Measurements from ENCODE around the gene CFAP161. TPM values are rescaled to one million over a fixed set of nuclear protein-coding genes. Genes with fewer than 3 reads are reported as not detected.

The CFAP161 gene
- total RNA-seq, 1 donor from 2014 or later: 21.1 TPM

DNA sequence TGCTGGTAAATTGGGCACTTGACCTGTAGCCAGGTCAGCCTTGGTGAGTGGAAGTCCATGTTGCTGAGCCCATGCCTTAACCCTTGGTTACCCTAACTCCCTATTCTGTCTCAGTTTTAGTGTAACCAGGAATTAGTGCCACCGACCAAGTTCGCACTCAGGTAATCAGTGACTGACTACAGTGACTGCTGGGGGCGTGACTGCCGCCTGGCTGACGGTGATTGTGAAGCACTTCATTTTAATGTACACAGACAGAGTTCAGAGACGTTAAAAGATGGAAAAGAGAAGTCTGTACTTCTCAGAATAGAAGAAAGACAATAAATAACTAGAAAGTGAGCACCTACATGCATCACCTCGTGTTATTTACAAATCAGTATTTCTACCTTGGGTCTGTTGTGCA is 17.3 kb downstream of the CFAP161 start:
- H3K27ac Mint-ChIP-seq (ENCODE audit: unreplicated experiment): no peak overlapping the region
- no peak for DNase-seq (ENCODE audit: low spot score)
- H3K27me3 Mint-ChIP-seq (ENCODE audit: unreplicated experiment): peaks cover 3% of the 10 kb centered on the region
- H3K9me3 Mint-ChIP-seq (ENCODE audit: unreplicated experiment): no peaks in the 10 kb centered on the region
- H3K4me1 Mint-ChIP-seq (ENCODE audit: unreplicated experiment): no peaks in the 10 kb centered on the region
- peaks cover 11% of the 10 kb centered on the region for H3K36me3 Mint-ChIP-seq (ENCODE audit: low read depth, unreplicated experiment)
- no peak overlapping the region for H3K4me3 Mint-ChIP-seq (ENCODE audit: unreplicated experiment)
- TF ChIP-seq, protein P1, sequence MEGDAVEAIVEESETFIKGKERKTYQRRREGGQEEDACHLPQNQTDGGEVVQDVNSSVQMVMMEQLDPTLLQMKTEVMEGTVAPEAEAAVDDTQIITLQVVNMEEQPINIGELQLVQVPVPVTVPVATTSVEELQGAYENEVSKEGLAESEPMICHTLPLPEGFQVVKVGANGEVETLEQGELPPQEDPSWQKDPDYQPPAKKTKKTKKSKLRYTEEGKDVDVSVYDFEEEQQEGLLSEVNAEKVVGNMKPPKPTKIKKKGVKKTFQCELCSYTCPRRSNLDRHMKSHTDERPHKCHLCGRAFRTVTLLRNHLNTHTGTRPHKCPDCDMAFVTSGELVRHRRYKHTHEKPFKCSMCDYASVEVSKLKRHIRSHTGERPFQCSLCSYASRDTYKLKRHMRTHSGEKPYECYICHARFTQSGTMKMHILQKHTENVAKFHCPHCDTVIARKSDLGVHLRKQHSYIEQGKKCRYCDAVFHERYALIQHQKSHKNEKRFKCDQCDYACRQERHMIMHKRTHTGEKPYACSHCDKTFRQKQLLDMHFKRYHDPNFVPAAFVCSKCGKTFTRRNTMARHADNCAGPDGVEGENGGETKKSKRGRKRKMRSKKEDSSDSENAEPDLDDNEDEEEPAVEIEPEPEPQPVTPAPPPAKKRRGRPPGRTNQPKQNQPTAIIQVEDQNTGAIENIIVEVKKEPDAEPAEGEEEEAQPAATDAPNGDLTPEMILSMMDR (IDR thresholded peaks at IDR 0.05; ENCODE audit: unreplicated experiment): no peak

DNA sequence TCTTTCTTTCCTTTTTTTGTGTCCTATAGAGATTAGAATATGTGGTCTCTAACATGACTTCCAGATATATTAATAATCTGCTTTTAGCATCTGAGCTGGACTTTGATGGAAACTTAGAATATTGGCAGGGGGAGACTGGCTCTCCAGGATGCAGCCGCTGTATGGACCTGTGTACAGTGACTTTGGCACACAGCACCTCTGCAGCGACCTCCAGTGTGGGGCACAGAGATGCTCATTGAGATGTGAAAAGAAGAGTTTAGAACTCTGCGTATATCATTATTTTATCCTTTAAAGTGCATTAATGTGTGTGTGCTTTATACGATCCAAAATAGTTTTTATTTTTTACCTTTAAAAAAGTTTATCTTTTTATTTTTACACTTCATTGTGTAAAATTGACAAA is 18.3 kb downstream of the CFAP161 start:
- H3K36me3 Mint-ChIP-seq (ENCODE audit: low read depth, unreplicated experiment): peaks cover 8% of the 10 kb centered on the region
- no peaks in the 10 kb centered on the region for H3K4me1 Mint-ChIP-seq (ENCODE audit: unreplicated experiment)
- no peak overlapping the region for H3K4me3 Mint-ChIP-seq (ENCODE audit: unreplicated experiment)
- no peaks in the 10 kb centered on the region for H3K9me3 Mint-ChIP-seq (ENCODE audit: unreplicated experiment)
- H3K27ac Mint-ChIP-seq (ENCODE audit: unreplicated experiment): no peak overlapping the region
- TF ChIP-seq, protein P1 (IDR thresholded peaks at IDR 0.05; ENCODE audit: unreplicated experiment): no peak
- H3K27me3 Mint-ChIP-seq (ENCODE audit: unreplicated experiment): no peaks in the 10 kb centered on the region
- no peak for DNase-seq (ENCODE audit: low spot score)

DNA sequence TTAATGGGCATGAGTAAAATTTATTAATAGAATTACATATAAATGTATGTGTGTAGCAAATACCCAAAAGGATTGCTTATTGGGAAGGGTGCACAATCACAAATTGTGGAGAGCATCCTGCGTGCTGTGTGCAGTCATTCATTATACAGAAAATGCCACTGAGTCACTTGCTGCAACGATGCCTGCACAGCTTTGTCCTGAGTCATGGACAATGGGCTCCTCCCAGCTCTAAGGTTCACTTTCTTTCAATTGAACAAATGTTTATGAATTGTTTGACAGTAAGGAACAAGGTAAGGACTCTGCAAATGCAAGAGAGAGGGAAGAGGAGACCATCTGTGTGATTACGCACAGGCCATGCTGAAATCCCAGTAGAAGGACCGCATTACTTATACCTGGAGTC is 18.7 kb downstream of the CFAP161 start:
- Mint-ChIP-seq H3K4me3 (ENCODE audit: unreplicated experiment) (no peak overlapping the region), H3K27me3 (ENCODE audit: unreplicated experiment) (peaks cover 2% of the 10 kb centered on the region), H3K36me3 (ENCODE audit: low read depth, unreplicated experiment) (peaks cover 10% of the 10 kb centered on the region), H3K4me1 (ENCODE audit: unreplicated experiment) (no peaks in the 10 kb centered on the region), H3K27ac (ENCODE audit: unreplicated experiment) (no peak overlapping the region), H3K9me3 (ENCODE audit: unreplicated experiment) (no peaks in the 10 kb centered on the region)
- no peak for DNase-seq (ENCODE audit: low spot score)
- TF ChIP-seq, protein P1 (IDR thresholded peaks at IDR 0.05; ENCODE audit: unreplicated experiment): no peak

DNA sequence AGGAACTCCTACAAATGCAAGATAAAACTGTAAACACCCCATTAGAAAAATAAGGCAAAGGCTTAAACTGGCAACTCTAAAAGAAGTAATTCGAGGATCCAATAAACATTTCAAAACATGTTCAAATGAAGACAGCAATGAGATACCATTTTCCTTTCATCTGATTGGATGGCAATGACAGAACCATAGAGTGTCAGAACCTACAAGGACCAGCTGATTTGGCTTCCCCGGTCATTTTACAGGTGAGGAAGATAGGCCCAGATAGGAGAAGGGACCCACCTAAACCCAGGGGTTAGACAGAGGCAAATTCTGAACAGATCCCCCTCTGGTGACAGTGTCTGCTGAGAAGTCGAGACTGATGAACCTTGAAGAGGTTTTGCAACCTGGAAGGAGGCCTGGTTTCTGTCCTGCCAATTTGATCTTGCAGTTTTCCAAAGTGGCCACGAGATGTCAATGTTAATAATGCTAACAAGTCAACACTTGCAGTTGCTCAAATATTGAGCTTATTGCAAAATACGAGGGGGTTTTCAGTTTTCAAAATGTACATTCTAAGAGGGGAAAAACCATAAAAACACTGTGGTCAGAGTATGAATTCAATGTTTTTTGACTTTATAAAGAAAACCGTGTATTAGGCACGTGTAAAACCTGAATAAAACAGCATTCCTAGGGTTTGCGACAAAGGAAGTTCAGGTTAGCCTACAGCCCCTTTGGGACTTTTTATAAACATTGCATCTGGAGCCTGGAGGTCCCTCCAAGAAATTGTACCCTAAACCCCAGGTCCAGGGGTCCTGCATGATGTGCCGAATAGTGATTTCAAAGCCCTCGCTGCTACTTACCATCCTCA is 21.5 kb downstream of the CFAP161 start:
- Mint-ChIP-seq H3K4me1 (ENCODE audit: unreplicated experiment) (peaks cover 4% of the 10 kb centered on the region), H3K27ac (ENCODE audit: unreplicated experiment) (no peak overlapping the region), H3K9me3 (ENCODE audit: unreplicated experiment) (no peaks in the 10 kb centered on the region), H3K36me3 (ENCODE audit: low read depth, unreplicated experiment) (peaks cover 13% of the 10 kb centered on the region), H3K27me3 (ENCODE audit: unreplicated experiment) (peaks cover 7% of the 10 kb centered on the region), H3K4me3 (ENCODE audit: unreplicated experiment) (no peak overlapping the region)
- TF ChIP-seq, protein P1 (IDR thresholded peaks at IDR 0.05; ENCODE audit: unreplicated experiment): peak; percentile 32
- no peak for DNase-seq (ENCODE audit: low spot score)

DNA sequence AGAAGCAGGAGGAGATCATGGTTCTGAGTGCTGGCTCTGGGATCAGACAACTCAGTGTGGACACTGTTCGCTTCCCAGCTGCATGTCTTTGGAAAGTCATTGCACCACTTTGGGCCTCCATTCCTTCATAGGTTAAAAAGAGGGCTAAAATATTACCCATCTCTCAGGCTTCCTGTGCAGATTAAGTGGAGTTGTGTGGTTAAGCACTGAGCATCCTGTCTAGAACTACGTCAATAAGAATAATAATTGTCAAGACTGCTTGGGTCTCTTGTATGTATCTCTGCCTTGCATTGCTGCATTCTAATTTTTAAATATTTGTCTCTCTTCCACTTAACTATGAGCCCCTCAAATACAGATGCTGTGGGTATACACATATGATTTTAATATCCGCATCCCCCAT is 22.3 kb downstream of the CFAP161 start:
- no peak overlapping the region for H3K4me3 Mint-ChIP-seq (ENCODE audit: unreplicated experiment)
- peaks cover 7% of the 10 kb centered on the region for H3K27me3 Mint-ChIP-seq (ENCODE audit: unreplicated experiment)
- H3K4me1 Mint-ChIP-seq (ENCODE audit: unreplicated experiment): peaks cover 11% of the 10 kb centered on the region
- no peak for DNase-seq (ENCODE audit: low spot score)
- TF ChIP-seq, protein P1 (IDR thresholded peaks at IDR 0.05; ENCODE audit: unreplicated experiment): no peak
- no peak overlapping the region for H3K27ac Mint-ChIP-seq (ENCODE audit: unreplicated experiment)
- H3K36me3 Mint-ChIP-seq (ENCODE audit: low read depth, unreplicated experiment): peaks cover 9% of the 10 kb centered on the region
- H3K9me3 Mint-ChIP-seq (ENCODE audit: unreplicated experiment): no peaks in the 10 kb centered on the region

All from endothelial cell (in vitro differentiated cells).